8988T (cell line): ENCODE results near the gene USP21.
"Not testable (repeated sequence)": the region's sequence is repeated elsewhere in the genome, so short reads cannot be mapped to it uniquely, and the experiment has no call there.

Source experiments
- DNase-seq: peaks from one replicate; pipeline ENCODE4 v3.0.0; 2011

USP21 gene

GRCh38 chr1:161159087-161159912 is at the start of gene USP21:
USP21 (plus strand) TSS chr1:161159500; CDS start chr1:161160641, 1,141 bp downstream.
- DNase-seq, result peak; percentile 97

GRCh38 chr1:161111117-161111516 is 48.2 kb upstream of the USP21 start:
- no peak for DNase-seq

GRCh38 chr1:161111527-161111926 is 47.8 kb upstream of the USP21 start:
- no peak for DNase-seq

GRCh38 chr1:161113915-161114314 is 45.4 kb upstream of the USP21 start:
- no peak for DNase-seq

GRCh38 chr1:161114556-161114955 is 44.7 kb upstream of the USP21 start:
- no peak for DNase-seq

GRCh38 chr1:161115132-161115711 is 44.1 kb upstream of the USP21 start:
- no peak for DNase-seq

GRCh38 chr1:161115961-161116360 is 43.3 kb upstream of the USP21 start:
- DNase-seq, result not testable (repeated sequence)

- DNase-seq, result peak; percentile 63
Measured at GRCh38 chr1:161117759-161118581, 41.3 kb upstream of the USP21 start, which contains the start of the genes NIT1 and PFDN2. NIT1 (plus strand) TSS chr1:161118105; CDS start chr1:161118177, 72 bp downstream. PFDN2 (minus strand) TSS chr1:161118037; CDS start chr1:161118026, 11 bp downstream.

- peak; percentile 46 for DNase-seq
Measured at GRCh38 chr1:161119092-161119903, 40.0 kb upstream of the USP21 start.

GRCh38 chr1:161121042-161121650 is 38.2 kb upstream of the USP21 start:
- DNase-seq, result no peak

- no peak for DNase-seq
Measured at GRCh38 chr1:161121834-161122233, 37.5 kb upstream of the USP21 start.

GRCh38 chr1:161122967-161123366 is 36.3 kb upstream of the USP21 start:
- DNase-seq, result no peak

GRCh38 chr1:161127649-161128048 is 31.7 kb upstream of the USP21 start:
- no peak for DNase-seq

GRCh38 chr1:161128591-161129420 is 30.5 kb upstream of the USP21 start:
- no peak for DNase-seq

GRCh38 chr1:161130266-161130665 is 29.0 kb upstream of the USP21 start:
- no peak for DNase-seq

- DNase-seq, result no peak
Measured at GRCh38 chr1:161131523-161132409, 27.5 kb upstream of the USP21 start.

- DNase-seq, result peak; percentile 73
Measured at GRCh38 chr1:161132410-161133219, 26.7 kb upstream of the USP21 start, which contains the start of gene DEDD. DEDD (minus strand) TSS chr1:161132667; CDS start chr1:161124462, 8,205 bp downstream.

GRCh38 chr1:161133220-161133740 is 26.0 kb upstream of the USP21 start:
- no peak for DNase-seq

GRCh38 chr1:161137881-161138280 is 21.4 kb upstream of the USP21 start:
- DNase-seq, result no peak
